Liver (tissue), 3 donors: Measurements from ENCODE around the gene CRYBG1.

ENCODE experiments used
- ATF3 ChIP-seq: IDR thresholded peaks from 2 replicates; pipeline ENCODE4 v1.6.1; 2016; ENCODE audit warnings: antibody characterized with exemption
- CTCF ChIP-seq: fragments of 150-350 bp; IDR thresholded peaks from 2 replicates; pipeline ENCODE4 v1.5.1; 2017; ENCODE audit warnings: improper control_type of control experiment, low read depth, low read length; ENCODE audit not compliant: missing input control
- EGR1 ChIP-seq, 2 donors: IDR thresholded peaks; 2 replicates each; pipeline ENCODE4 v1.6.1; 2016 to 2018; ENCODE audit warnings: antibody characterized with exemption in 2 of 2, low read depth in 2 of 2
- FOXA1 ChIP-seq: IDR thresholded peaks from 2 replicates; pipeline ENCODE4 v1.6.1; 2016; ENCODE audit warnings: antibody characterized with exemption
- GABPA ChIP-seq, 2 donors: IDR thresholded peaks in 1 of 2; conservative IDR thresholded peaks in 1 of 2; 2 replicates each; pipeline ENCODE4 v1.6.1; 2016; ENCODE audit warnings: antibody characterized with exemption in 2 of 2, mild to moderate bottlenecking in 1 of 2, moderate library complexity in 1 of 2
- JUND ChIP-seq, 2 donors: IDR thresholded peaks; 2 replicates each; pipeline ENCODE4 v1.6.1; 2016; ENCODE audit warnings: antibody characterized with exemption in 2 of 2
- MAX ChIP-seq: IDR thresholded peaks from 2 replicates; pipeline ENCODE4 v1.6.1; 2016; ENCODE audit warnings: antibody characterized with exemption
- RAD21 ChIP-seq, 2 donors: IDR thresholded peaks; 2 replicates each; pipeline ENCODE4 v1.6.1; 2016; ENCODE audit warnings: antibody characterized with exemption in 2 of 2, mild to moderate bottlenecking in 2 of 2
- REST ChIP-seq: IDR thresholded peaks from 2 replicates; pipeline ENCODE4 v1.6.1; 2016; ENCODE audit warnings: antibody characterized with exemption, mild to moderate bottlenecking
- RXRA ChIP-seq, 2 donors: IDR thresholded peaks; 2 replicates each; pipeline ENCODE4 v1.6.1; 2017 to 2018; ENCODE audit warnings: antibody characterized with exemption in 2 of 2, mild to moderate bottlenecking in 1 of 2
- SP1 ChIP-seq: IDR thresholded peaks from 2 replicates; pipeline ENCODE4 v1.6.1; 2018; ENCODE audit warnings: antibody characterized with exemption, mild to moderate bottlenecking
- TAF1 ChIP-seq: conservative IDR thresholded peaks from 2 replicates; pipeline ENCODE4 v1.6.1; 2016; ENCODE audit warnings: antibody characterized with exemption, mild to moderate bottlenecking
- donor health status: healthy.
- donor health status: healthy.

GRCh38 chr6:106574741-106575458 is 214.4 kb downstream of the CRYBG1 start:
- TF ChIP-seq CTCF (no peak), TAF1 (no peak), RXRA (IDR thresholded peaks at IDR 0.05) (no peak), RAD21 (IDR thresholded peaks at IDR 0.05) (no peak), ATF3 (no peak), GABPA (IDR thresholded peaks at IDR 0.05 in 1 of 2, conservative IDR thresholded peaks at IDR 0.05 in 1 of 2) (no peak), MAX (no peak), SP1 (no peak), JUND (IDR thresholded peaks at IDR 0.05) (no peak), EGR1 (IDR thresholded peaks at IDR 0.05; ENCODE audit: low read depth in 2 of 2) (no peak), FOXA1 (no peak), REST (no peak)
